Loucy (cell line): ENCODE data around the gene KRT86.
"Not testable (repeated sequence)": the region's sequence is repeated elsewhere in the genome, so short reads cannot be mapped to it uniquely, and the experiment has no call there.

ENCODE experiments used
- EZH2phosphoT487 ChIP-seq: fragments of 200-600 bp; IDR thresholded peaks from 2 replicates; pipeline ENCODE4 v1.6.1; 2018; ENCODE audit warnings: antibody characterized with exemption, mild to moderate bottlenecking, moderate library complexity, borderline replicate concordance
- TF ChIP-seq, protein P1 (sequence below): fragments of 200-600 bp; sonication (generic); conservative IDR thresholded peaks from 2 replicates; pipeline ENCODE4 v1.5.1; 2014; ENCODE audit warnings: mild to moderate bottlenecking, antibody characterized with exemption, low read length

DNA sequence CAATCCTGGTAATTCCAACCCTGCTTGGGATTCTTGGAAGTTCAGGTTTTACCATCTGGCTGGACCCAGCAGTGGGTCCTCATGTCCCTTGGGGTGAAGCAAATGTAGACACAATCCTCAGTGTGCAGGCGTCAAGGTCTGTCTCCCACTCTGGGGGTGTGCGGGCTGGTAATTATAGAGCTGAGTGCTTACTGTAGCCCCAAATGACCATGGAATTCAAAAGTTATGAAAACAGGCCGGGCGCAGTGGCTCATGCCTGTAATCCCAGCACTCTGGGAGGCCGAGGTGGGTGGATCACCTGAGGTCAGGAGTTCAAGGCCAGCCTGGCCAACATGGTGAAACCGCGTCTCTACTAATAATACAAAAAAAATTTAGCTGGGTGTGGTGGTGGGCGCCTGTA, 70.6 kb downstream of the KRT86 start:
- TF ChIP-seq, protein P1, sequence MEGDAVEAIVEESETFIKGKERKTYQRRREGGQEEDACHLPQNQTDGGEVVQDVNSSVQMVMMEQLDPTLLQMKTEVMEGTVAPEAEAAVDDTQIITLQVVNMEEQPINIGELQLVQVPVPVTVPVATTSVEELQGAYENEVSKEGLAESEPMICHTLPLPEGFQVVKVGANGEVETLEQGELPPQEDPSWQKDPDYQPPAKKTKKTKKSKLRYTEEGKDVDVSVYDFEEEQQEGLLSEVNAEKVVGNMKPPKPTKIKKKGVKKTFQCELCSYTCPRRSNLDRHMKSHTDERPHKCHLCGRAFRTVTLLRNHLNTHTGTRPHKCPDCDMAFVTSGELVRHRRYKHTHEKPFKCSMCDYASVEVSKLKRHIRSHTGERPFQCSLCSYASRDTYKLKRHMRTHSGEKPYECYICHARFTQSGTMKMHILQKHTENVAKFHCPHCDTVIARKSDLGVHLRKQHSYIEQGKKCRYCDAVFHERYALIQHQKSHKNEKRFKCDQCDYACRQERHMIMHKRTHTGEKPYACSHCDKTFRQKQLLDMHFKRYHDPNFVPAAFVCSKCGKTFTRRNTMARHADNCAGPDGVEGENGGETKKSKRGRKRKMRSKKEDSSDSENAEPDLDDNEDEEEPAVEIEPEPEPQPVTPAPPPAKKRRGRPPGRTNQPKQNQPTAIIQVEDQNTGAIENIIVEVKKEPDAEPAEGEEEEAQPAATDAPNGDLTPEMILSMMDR, result not testable (repeated sequence)
- not testable (repeated sequence) for TF ChIP-seq EZH2phosphoT487
